IMR-90 (cell line): ENCODE data around the gene PM20D1. TPM values are rescaled to one million over a fixed set of nuclear protein-coding genes. Genes with fewer than 3 reads are reported as not detected.

Source experiments
- ATAC-seq: fragments of 200-7000 bp; cut with Tn5 transposase; 2 replicates; pipeline ENCODE4 v1.9.1; 2020; ENCODE audit warnings: low read depth, mild to moderate bottlenecking, moderate library complexity
- BruUV-seq: library from RNA; stranded (reverse); fragments of 400-500 nt; replicated peaks from 2 replicates; lab custom pipeline; 2021; lab: Mats Ljungman, UMichigan
- CTCF ChIA-PET: fragments of 300-600 bp; formaldehyde crosslinking; extraction: SDS; loops from one replicate; lab custom pipeline; 2021; ENCODE audit warnings: antibody characterized with exemption; lab: Yijun Ruan, JAX
- POLR2A ChIA-PET: fragments of 300-600 bp; sonication (Branson Sonifier 250); formaldehyde crosslinking; loops from one replicate; lab custom pipeline; 2022; ENCODE audit warnings: antibody characterized with exemption; ENCODE audit not compliant: unreplicated experiment; lab: Charles Lee
- DNase-seq: peaks from one replicate; pipeline ENCODE4 v3.0.0; 2013
- H2AFZ ChIP-seq: replicated peaks from 2 replicates; pipeline ENCODE3; 2013; ENCODE audit warnings: low read length, mild to moderate bottlenecking; ENCODE audit not compliant: poor library complexity
- H2AK5ac ChIP-seq: 2 replicates; pipeline ENCODE4 v1.6.1; 2013; ENCODE audit warnings: low read depth, low read length, inconsistent platforms
- H2AK9ac ChIP-seq: replicated peaks from 2 replicates; pipeline ENCODE3; 2013; ENCODE audit warnings: mild to moderate bottlenecking, low read depth, low read length, moderate library complexity; ENCODE audit not compliant: poor library complexity
- H2BK120ac ChIP-seq: 2 replicates; pipeline ENCODE4 v1.6.1; 2013; ENCODE audit warnings: low read depth, low read length, inconsistent platforms
- H2BK15ac ChIP-seq: 3 replicates; pipeline ENCODE4 v1.6.1; 2013; ENCODE audit warnings: low read depth, low read length, inconsistent platforms
- H2BK20ac ChIP-seq: 2 replicates; pipeline ENCODE4 v1.6.1; 2013; ENCODE audit warnings: low read depth, mild to moderate bottlenecking, inconsistent platforms, low read length, moderate library complexity
- H2BK5ac ChIP-seq: 2 replicates; pipeline ENCODE4 v1.6.1; 2013; ENCODE audit warnings: mild to moderate bottlenecking, low read depth, low read length, inconsistent platforms; ENCODE audit not compliant: poor library complexity, severe bottlenecking
- H3K14ac ChIP-seq: replicated peaks from 2 replicates; pipeline ENCODE4 v1.6.1; 2013; ENCODE audit warnings: low read depth, low read length, inconsistent platforms
- H3K18ac ChIP-seq: 2 replicates; pipeline ENCODE4 v1.6.1; 2013; ENCODE audit warnings: low read depth, low read length, control low read depth
- H3K23ac ChIP-seq: 2 replicates; pipeline ENCODE4 v1.6.1; 2013; ENCODE audit warnings: low read depth, low read length, inconsistent platforms
- H3K27ac ChIP-seq: 2 replicates; pipeline ENCODE4 v1.5.1; 2013; ENCODE audit warnings: mild to moderate bottlenecking, control low read depth, low read length; ENCODE audit not compliant: insufficient read depth
- H3K27me3 ChIP-seq: 2 replicates; pipeline ENCODE4 v1.6.1; 2013; ENCODE audit warnings: low read length; ENCODE audit not compliant: control insufficient read depth, insufficient read depth
- H3K36me3 ChIP-seq: 2 replicates; pipeline ENCODE4 v1.6.1; 2013; ENCODE audit warnings: low read length, mixed read lengths; ENCODE audit not compliant: control insufficient read depth, insufficient read depth
- H3K4ac ChIP-seq: 2 replicates; pipeline ENCODE4 v1.6.1; 2013; ENCODE audit warnings: low read depth, low read length, inconsistent platforms
- H3K4me1 ChIP-seq: 2 replicates; pipeline ENCODE4 v1.6.1; 2013; ENCODE audit warnings: low read length, mixed read lengths; ENCODE audit not compliant: control insufficient read depth, insufficient read depth
- H3K4me2 ChIP-seq: 2 replicates; pipeline ENCODE4 v1.6.1; 2013; ENCODE audit warnings: low read depth, mild to moderate bottlenecking, control low read depth, low read length, moderate library complexity
- H3K4me3 ChIP-seq: 2 replicates; pipeline ENCODE4 v1.5.1; 2013; ENCODE audit warnings: low read depth, mild to moderate bottlenecking, control low read depth, low read length, moderate library complexity; ENCODE audit not compliant: insufficient read depth
- H3K56ac ChIP-seq: 2 replicates; pipeline ENCODE4 v1.6.1; 2013; ENCODE audit warnings: low read length, inconsistent platforms; ENCODE audit not compliant: insufficient read depth; ENCODE audit errors: extremely low read depth
- H3K79me1 ChIP-seq, 2 experiments: 2 replicates each; pipeline ENCODE4 v1.6.1; 2013; ENCODE audit warnings: low read length in 2 of 2, inconsistent platforms in 1 of 2, low read depth in 1 of 2
- H3K9ac ChIP-seq: 2 replicates; pipeline ENCODE4 v1.6.1; 2013; ENCODE audit warnings: low read depth, low read length, control low read depth
- H3K9me1 ChIP-seq: 2 replicates; pipeline ENCODE4 v1.6.1; 2013; ENCODE audit warnings: low read length, inconsistent platforms; ENCODE audit not compliant: insufficient read depth
- H3K9me3 ChIP-seq: 2 replicates; pipeline ENCODE4 v1.6.1; 2013; ENCODE audit warnings: low read length; ENCODE audit not compliant: control insufficient read depth, insufficient read depth
- H4K20me1 ChIP-seq: 2 replicates; pipeline ENCODE4 v1.6.1; 2013; ENCODE audit warnings: low read length, inconsistent platforms; ENCODE audit not compliant: insufficient read depth
- H4K5ac ChIP-seq: 2 replicates; pipeline ENCODE4 v1.6.1; 2013; ENCODE audit warnings: mild to moderate bottlenecking, low read depth, low read length, control low read depth
- H4K8ac ChIP-seq, 2 experiments: 2 replicates each; pipeline ENCODE4 v1.6.1; 2013; ENCODE audit warnings: low read depth in 2 of 2, low read length in 2 of 2, control low read depth in 1 of 2, inconsistent platforms in 1 of 2
- H4K91ac ChIP-seq: 2 replicates; pipeline ENCODE4 v1.6.1; 2013; ENCODE audit warnings: low read depth, low read length, inconsistent platforms; ENCODE audit not compliant: insufficient read depth
- CEBPB ChIP-seq: IDR thresholded peaks from 2 replicates; pipeline ENCODE4 v1.6.1; 2012; ENCODE audit warnings: low read depth, low read length, improper control_type of control experiment
- CHD1 ChIP-seq: IDR thresholded peaks from 2 replicates; pipeline ENCODE4 v1.6.1; 2012; ENCODE audit warnings: low read depth, low read length, improper control_type of control experiment
- RAD21 ChIP-seq: IDR thresholded peaks from 2 replicates; pipeline ENCODE4 v1.6.1; 2012; ENCODE audit warnings: low read length, improper control_type of control experiment
- SMC3 ChIP-seq: fragments of 150-350 bp; IDR thresholded peaks from 2 replicates; pipeline ENCODE4 v1.6.1; 2016; ENCODE audit warnings: low read depth, mild to moderate bottlenecking, antibody characterized with exemption, low read length, moderate library complexity
- WGBS, 2 experiments: methylation state at CpG; one replicate each; pipeline versions ENCODE4 v1.1.5 to v1.1.7; 2013; ENCODE audit warnings: missing lambda C conversion rate in 2 of 2; ENCODE audit not compliant: insufficient read length in 1 of 2; ENCODE audit errors: extremely low coverage in 2 of 2; 5-methylcytosine and 5-hydroxymethylcytosine counted together
- dilution Hi-C: fragments of 300-500 bp; cut with HindIII; formaldehyde crosslinking; loops from one replicate; pipeline ENCODE4 v1.14.3; 2018; ENCODE audit warnings: low sequenced_read_pairs; ENCODE audit not compliant: unreplicated experiment
- in situ Hi-C: fragments of 300-500 bp; cut with MboI; formaldehyde crosslinking; loops from 3 replicates; pipeline ENCODE4 v1.14.3; 2019; ENCODE audit warnings: low sequenced_read_pairs, inconsistent platforms, mixed read lengths
- intact Hi-C: fragments of 100-400 bp; cut with micrococcal nuclease; formaldehyde crosslinking; loops from 2 replicates; pipeline ENCODE4 v1.10.0; 2022
- polyA plus RNA-seq, 3 experiments: library from polyadenylated mRNA; depleted of rRNA; stranded (reverse); fragments of >200 nt; gene quantifications; 2 replicates each; pipeline ENCODE4 v1.2.3, GENCODE V29; 2012; ENCODE audit warnings: low replicate concordance in 1 of 3
- total RNA-seq: library from RNA; depleted of rRNA; stranded (reverse); fragments of >200 nt; gene quantifications from 2 replicates; pipeline ENCODE4 v1.2.3, GENCODE V29; 2012
- TF ChIP-seq, protein P1 (sequence below): fragments of 150-350 bp; IDR thresholded peaks from 2 replicates; pipeline ENCODE4 v1.6.1; 2017; ENCODE audit warnings: mild to moderate bottlenecking, antibody characterized with exemption, low read length, low read depth

The PM20D1 gene
- total and polyA plus RNA-seq, 2 of the 4 experiments (the other 2 are of a cell fraction) = not detected

DNA sequence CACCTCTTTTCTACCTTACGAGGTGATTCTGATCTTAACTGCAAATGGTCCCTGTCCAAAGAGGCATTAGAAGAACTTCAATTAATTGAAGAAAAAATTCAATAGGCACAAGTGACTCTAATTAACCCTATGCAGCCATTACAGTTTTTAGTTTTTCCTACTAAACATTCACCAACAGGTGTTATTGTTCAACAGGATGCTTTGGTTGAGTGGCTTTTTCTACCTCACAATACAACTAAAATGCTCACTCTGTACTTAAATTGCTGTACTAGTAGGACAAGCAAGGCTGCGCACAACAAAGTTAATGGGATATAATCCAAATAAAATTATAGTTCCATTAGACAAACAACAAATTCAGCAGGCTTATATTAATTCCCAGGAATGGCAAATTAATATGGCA lies 11.6 kb upstream of the PM20D1 start:
- H3K36me3 ChIP-seq = no peaks in the 10 kb centered on the region
- no peak overlapping the region for H2AK9ac ChIP-seq
- H3K4ac ChIP-seq = no peak overlapping the region
- no peak overlapping the region for H2BK20ac ChIP-seq
- no peaks in the 10 kb centered on the region; the same call in 1 of the 2 replicates for H3K9me3 ChIP-seq
- H3K4me3 ChIP-seq = no peak overlapping the region
- intact Hi-C loops (no loop called here), dilution Hi-C loops (no loop called here), in situ Hi-C loops (no loop called here)
- no peak overlapping the region for H3K4me2 ChIP-seq
- TF ChIP-seq, protein P1, sequence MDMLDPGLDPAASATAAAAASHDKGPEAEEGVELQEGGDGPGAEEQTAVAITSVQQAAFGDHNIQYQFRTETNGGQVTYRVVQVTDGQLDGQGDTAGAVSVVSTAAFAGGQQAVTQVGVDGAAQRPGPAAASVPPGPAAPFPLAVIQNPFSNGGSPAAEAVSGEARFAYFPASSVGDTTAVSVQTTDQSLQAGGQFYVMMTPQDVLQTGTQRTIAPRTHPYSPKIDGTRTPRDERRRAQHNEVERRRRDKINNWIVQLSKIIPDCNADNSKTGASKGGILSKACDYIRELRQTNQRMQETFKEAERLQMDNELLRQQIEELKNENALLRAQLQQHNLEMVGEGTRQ = no peak
- no peak for TF ChIP-seq SMC3
- TF ChIP-seq CHD1 = no peak
- TF ChIP-seq CEBPB = no peak
- TF ChIP-seq RAD21 = no peak
- ChIA-PET CTCF (no interaction called here), POLR2A (no interaction called here)
- no peak overlapping the region for H3K18ac ChIP-seq
- no peak overlapping the region for H4K8ac ChIP-seq
- WGBS, 2 experiments = 80% methylated on average over 1 of the region's 2 CpGs; no CpG with 5 or more reads in 1 of the 2 experiments
- no TSS peak for BruUV-seq
- no peak overlapping the region for H4K91ac ChIP-seq
- H2AFZ ChIP-seq = no peak overlapping the region
- H3K9me1 ChIP-seq = no peaks in the 10 kb centered on the region
- ATAC-seq (no peak), DNase-seq (no peak)
- no peak overlapping the region for H3K56ac ChIP-seq
- H2BK120ac ChIP-seq = no peak overlapping the region
- no peaks in the 10 kb centered on the region for H3K4me1 ChIP-seq
- peaks cover 6% of the 10 kb centered on the region for H3K27me3 ChIP-seq
- no peak overlapping the region for H2BK15ac ChIP-seq
- no peak overlapping the region for H3K27ac ChIP-seq
- no peak overlapping the region for H3K9ac ChIP-seq
- no peak overlapping the region for H3K14ac ChIP-seq
- no peaks in the 10 kb centered on the region for H4K20me1 ChIP-seq
- no peak overlapping the region for H2BK5ac ChIP-seq
- H2AK5ac ChIP-seq = no peak overlapping the region
- H3K79me1 ChIP-seq = no peaks in the 10 kb centered on the region
- no peak overlapping the region for H4K5ac ChIP-seq
- no peak overlapping the region for H3K23ac ChIP-seq
